ENCODE measurements around the gene OPCML. TPM values are rescaled to one million over a fixed set of nuclear protein-coding genes. Genes with fewer than 3 reads are reported as not detected.

Gene OPCML
- total RNA-seq, 2 donors from 2014 or later, result under 0.01 TPM; not detected in 1

DNA sequence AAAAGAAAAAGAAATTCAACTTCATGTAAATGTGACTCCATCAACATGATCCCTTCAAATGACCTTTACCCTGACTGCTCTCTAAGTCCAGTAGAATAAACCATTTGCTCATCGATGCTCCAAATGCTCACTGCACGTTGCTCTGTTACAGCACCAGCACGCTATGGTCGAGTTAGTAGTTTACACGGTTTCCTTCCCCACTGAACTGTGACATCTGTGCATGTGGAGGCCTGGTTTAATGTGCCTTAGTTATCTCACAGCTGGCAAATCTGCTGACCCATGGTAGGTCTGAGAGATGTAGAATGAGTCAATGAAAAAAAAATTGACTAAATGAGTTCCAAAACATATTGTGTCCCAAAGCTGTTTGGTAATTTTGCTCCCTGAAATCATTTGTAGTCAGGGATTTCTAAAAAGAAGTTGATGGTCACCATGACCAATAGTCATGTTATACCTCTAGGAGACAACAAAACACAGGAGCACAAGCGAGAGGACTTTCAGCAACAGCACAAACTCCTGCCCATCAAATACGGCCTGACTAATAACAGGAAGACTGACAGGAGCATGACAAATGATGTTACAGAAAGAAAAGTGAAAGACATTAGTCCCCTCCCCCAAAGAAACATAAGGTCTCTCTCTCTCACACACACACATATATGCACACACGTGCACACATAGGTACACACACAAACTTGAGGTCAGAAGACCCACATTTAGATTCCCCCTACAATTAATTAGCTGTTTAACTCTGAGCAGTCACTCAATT lies 624.5 kb downstream of the OPCML start:
- no peak overlapping the region for H3K27ac ChIP-seq
- no peaks in the 10 kb centered on the region for H3K27me3 ChIP-seq
- ATAC-seq, result no peak
- H3K4me1 ChIP-seq, result no peaks in the 10 kb centered on the region
- H3K36me3 ChIP-seq (replicated peaks in 1 of 2; ENCODE audit: insufficient read depth in 1 of 2, low read depth in 2 of 2), result no peaks in the 10 kb centered on the region
- DNase-seq, result no peak
- H3K9me3 ChIP-seq, result no peaks in the 10 kb centered on the region
- TF ChIP-seq CTCF (IDR thresholded peaks at IDR 0.05) (no peak), POLR2A (IDR thresholded peaks at IDR 0.05) (no peak)
- intact Hi-C loops (cut with DNase I), result no loop called here
- WGBS, 2 donors, result 66 to 72% methylated on average over 8 of the region's 8 CpGs
- H3K4me3 ChIP-seq, result no peak overlapping the region

GRCh38 chr11:132904607-132905006 lies 627.7 kb downstream of the OPCML start:
- intact Hi-C loops (cut with DNase I), result no loop called here
- ATAC-seq, result no peak

GRCh38 chr11:132904091-132904490 lies 628.2 kb downstream of the OPCML start:
- H3K27me3 ChIP-seq, result no peaks in the 10 kb centered on the region
- DNase-seq, result no peak
- no peaks in the 10 kb centered on the region for H3K9me3 ChIP-seq
- no peaks in the 10 kb centered on the region for H3K4me1 ChIP-seq
- no peaks in the 10 kb centered on the region for H3K36me3 ChIP-seq (replicated peaks in 1 of 2; ENCODE audit: insufficient read depth in 1 of 2, low read depth in 2 of 2)
- TF ChIP-seq POLR2A (IDR thresholded peaks at IDR 0.05) (no peak), CTCF (IDR thresholded peaks at IDR 0.05) (no peak)
- 32 to 49% methylated on average over 1 of the region's 1 CpG for WGBS, 2 donors
- H3K4me3 ChIP-seq, result no peak overlapping the region
- H3K27ac ChIP-seq, result no peak overlapping the region
- intact Hi-C loops (cut with DNase I), result no loop called here
- ATAC-seq, result no peak

More at GRCh38 chr11:132904607-132905006, 627.7 kb downstream of the OPCML start:
- H3K27ac ChIP-seq, result no peak overlapping the region
- no peaks in the 10 kb centered on the region for H3K27me3 ChIP-seq
- no peaks in the 10 kb centered on the region for H3K9me3 ChIP-seq
- H3K4me1 ChIP-seq, result no peaks in the 10 kb centered on the region
- H3K4me3 ChIP-seq, result no peak overlapping the region
- TF ChIP-seq CTCF (IDR thresholded peaks at IDR 0.05) (no peak), POLR2A (IDR thresholded peaks at IDR 0.05) (no peak)
- peak in 1 of 4 donors; percentile 13 for DNase-seq
- WGBS, 2 donors, result 54 to 56% methylated on average over 4 to 5 of the region's 5 CpGs
- H3K36me3 ChIP-seq (replicated peaks in 1 of 2; ENCODE audit: insufficient read depth in 1 of 2, low read depth in 2 of 2), result no peaks in the 10 kb centered on the region

- H3K4me3 ChIP-seq, result no peak overlapping the region
- intact Hi-C loops (cut with DNase I), result no loop called here
- TF ChIP-seq POLR2A (IDR thresholded peaks at IDR 0.05), result no peak
- TF ChIP-seq CTCF (IDR thresholded peaks at IDR 0.05), result no peak
- H3K27ac ChIP-seq, result no peak overlapping the region
- no peaks in the 10 kb centered on the region for H3K4me1 ChIP-seq
- no peak for ATAC-seq
- H3K27me3 ChIP-seq, result no peaks in the 10 kb centered on the region
- WGBS, 2 donors, result 66 to 71% methylated on average over 14 of the region's 14 CpGs
- no peak for DNase-seq
- no peaks in the 10 kb centered on the region for H3K36me3 ChIP-seq (replicated peaks in 1 of 2; ENCODE audit: insufficient read depth in 1 of 2, low read depth in 2 of 2)
- H3K9me3 ChIP-seq, result no peaks in the 10 kb centered on the region
Measured at GRCh38 chr11:132901638-132902471, 630.4 kb downstream of the OPCML start.
